Measurements from ENCODE around the gene FSTL4. TPM values are rescaled to one million over a fixed set of nuclear protein-coding genes. Genes with fewer than 3 reads are reported as not detected.

FSTL4 gene
- polyA plus RNA-seq, 3 donors = not detected

DNA sequence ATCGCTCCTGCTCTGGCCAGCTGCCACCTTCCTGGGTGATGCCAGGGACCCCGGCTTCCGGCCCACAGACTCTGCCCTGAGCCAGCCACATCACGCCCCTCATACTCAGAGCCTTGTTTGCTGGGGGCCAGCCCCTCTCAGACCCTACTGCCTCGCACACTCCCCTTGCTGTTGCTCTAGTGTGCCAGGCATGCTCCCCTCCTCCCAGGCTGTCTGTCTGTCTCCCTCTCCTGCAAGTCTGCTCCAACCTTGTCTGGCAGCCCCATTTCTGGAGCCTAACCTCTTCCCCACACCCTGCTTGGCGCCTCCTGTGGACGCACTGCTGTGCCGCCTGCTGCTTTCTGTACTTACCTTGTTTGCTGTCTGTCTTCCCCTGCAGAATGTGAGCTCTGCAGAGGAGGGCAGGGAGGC, 375.8 kb downstream of the FSTL4 start:
- Histone ChIP-seq H3K36me3 (replicated peaks in 1 of 2; ENCODE audit: control insufficient read depth in 1 of 2, insufficient read depth in 2 of 2, low read length in 2 of 2) (no peaks in the 10 kb centered on the region), H2AFZ (ENCODE audit: insufficient read depth, low read depth, low read length, poor library complexity, severe bottlenecking) (no peak overlapping the region), H3K27ac (ENCODE audit: low read depth in 1 of 2, low read length in 2 of 2) (no peak overlapping the region), H3K4me2 (replicated peaks; ENCODE audit: extremely low read depth, low read length, poor library complexity, severe bottlenecking) (no peak overlapping the region), H3K4me3 (replicated peaks in 1 of 3; ENCODE audit: low read depth in 2 of 3, low read length in 3 of 3) (no peak overlapping the region), H3K27me3 (ENCODE audit: control insufficient read depth in 2 of 2, insufficient read depth in 2 of 2, low read length in 2 of 2) (no peaks in the 10 kb centered on the region), H3K4me1 (ENCODE audit: control insufficient read depth in 1 of 2, insufficient read depth in 2 of 2, low read length in 2 of 2) (peaks cover 13 to 14% of the 10 kb centered on the region in 2 donors), H3K9me3 (replicated peaks in 1 of 2; ENCODE audit: control insufficient read depth in 1 of 2, insufficient read depth in 1 of 2, low read length in 2 of 2) (no peaks in the 10 kb centered on the region), H3K9ac (ENCODE audit: insufficient read depth, low read length, poor library complexity, severe bottlenecking) (no peak overlapping the region), H4K20me1 (ENCODE audit: insufficient read depth, low read length) (no peaks in the 10 kb centered on the region), H3K79me2 (ENCODE audit: insufficient read depth, low read length) (no peaks in the 10 kb centered on the region)
- intact Hi-C loops (cut with micrococcal nuclease) = no loop called here
- H3K9me3 Mint-ChIP-seq = peaks cover 0 to 9% (median 5%) of the 10 kb centered on the region in 7 donors
- no peak overlapping the region for H3K4me3 Mint-ChIP-seq
- peaks cover 29% of the 10 kb centered on the region for H3K4me1 Mint-ChIP-seq
- no peak for DNase-seq
- no peak for TF ChIP-seq CTCF (IDR thresholded peaks at IDR 0.05)
- no peaks in the 10 kb centered on the region for H3K36me3 Mint-ChIP-seq
- H3K27me3 Mint-ChIP-seq (ENCODE audit: low read depth in 3 of 3) = peaks cover 0 to 4% (median 4%) of the 10 kb centered on the region in 3 donors
- no peak overlapping the region for H3K27ac Mint-ChIP-seq
- 97% methylated on average over 8 of the region's 8 CpGs for WGBS (ENCODE audit: insufficient coverage)

- Histone ChIP-seq H3K27me3 (ENCODE audit: control insufficient read depth in 2 of 2, insufficient read depth in 2 of 2, low read length in 2 of 2) (no peaks in the 10 kb centered on the region), H3K4me1 (ENCODE audit: control insufficient read depth in 1 of 2, insufficient read depth in 2 of 2, low read length in 2 of 2) (peaks cover 6 to 9% of the 10 kb centered on the region in 2 donors), H3K36me3 (replicated peaks in 1 of 2; ENCODE audit: control insufficient read depth in 1 of 2, insufficient read depth in 2 of 2, low read length in 2 of 2) (no peaks in the 10 kb centered on the region), H2AFZ (ENCODE audit: insufficient read depth, low read depth, low read length, poor library complexity, severe bottlenecking) (no peak overlapping the region), H3K4me2 (replicated peaks; ENCODE audit: extremely low read depth, low read length, poor library complexity, severe bottlenecking) (no peak overlapping the region), H3K4me3 (replicated peaks in 1 of 3; ENCODE audit: low read depth in 2 of 3, low read length in 3 of 3) (no peak overlapping the region), H3K79me2 (ENCODE audit: insufficient read depth, low read length) (no peaks in the 10 kb centered on the region), H3K9me3 (replicated peaks in 1 of 2; ENCODE audit: control insufficient read depth in 1 of 2, insufficient read depth in 1 of 2, low read length in 2 of 2) (no peaks in the 10 kb centered on the region), H3K27ac (ENCODE audit: low read depth in 1 of 2, low read length in 2 of 2) (no peak overlapping the region), H3K9ac (ENCODE audit: insufficient read depth, low read length, poor library complexity, severe bottlenecking) (no peak overlapping the region), H4K20me1 (ENCODE audit: insufficient read depth, low read length) (no peaks in the 10 kb centered on the region)
- Mint-ChIP-seq H3K4me1 (peaks cover 23% of the 10 kb centered on the region), H3K27me3 (ENCODE audit: low read depth in 3 of 3) (peaks cover 2 to 5% (median 4%) of the 10 kb centered on the region in 3 donors), H3K36me3 (no peaks in the 10 kb centered on the region), H3K27ac (peak overlapping the region in 1 of 7 donors; percentile 45), H3K4me3 (no peak overlapping the region), H3K9me3 (peaks cover 0 to 9% (median 5%) of the 10 kb centered on the region in 7 donors)
- WGBS (ENCODE audit: insufficient coverage) = 79% methylated on average over 6 of the region's 9 CpGs
- TF ChIP-seq CTCF (IDR thresholded peaks at IDR 0.05) = no peak
- DNase-seq = no peak
- intact Hi-C loops (cut with micrococcal nuclease) = no loop called here
Observed at GRCh38 chr5:133235696-133236426, 376.5 kb downstream of the FSTL4 start.

Measured in CD14-positive monocyte (primary cell).